Kidney epithelial cell (primary cell): Measurements from ENCODE around the gene CCDC154. TPM values are rescaled to one million over a fixed set of nuclear protein-coding genes. Genes with fewer than 3 reads are reported as not detected.

Source experiments
- DNase-seq: peaks from one replicate; pipeline ENCODE4 v3.0.0-alpha.2; 2010; ENCODE audit warnings: low read depth
- H3K27me3 ChIP-seq: 2 replicates; pipeline ENCODE4 v1.6.0; 2011; ENCODE audit warnings: low read length; ENCODE audit not compliant: control insufficient read depth, insufficient read depth
- H3K36me3 ChIP-seq: 2 replicates; pipeline ENCODE4 v1.5.1; 2011; ENCODE audit warnings: low read length; ENCODE audit not compliant: control insufficient read depth, insufficient read depth
- H3K4me3 ChIP-seq: 2 replicates; pipeline ENCODE4 v1.5.1; 2011; ENCODE audit warnings: low read depth, mild to moderate bottlenecking, control low read depth, low read length
- total RNA-seq: library from RNA; depleted of rRNA; stranded (reverse); fragments of >200 nt; gene quantifications from 2 replicates; pipeline ENCODE4 v1.2.3, GENCODE V29; 2015
- TF ChIP-seq, protein P1 (sequence below): IDR thresholded peaks from 2 replicates; pipeline ENCODE4 v1.5.1; 2011; ENCODE audit warnings: mild to moderate bottlenecking, moderate library complexity, low read length, control low read depth, inconsistent platforms; ENCODE audit not compliant: insufficient read depth, poor library complexity, severe bottlenecking

CCDC154 gene
- total RNA-seq, 1 donor from 2014 or later = 0.08 TPM

DNA sequence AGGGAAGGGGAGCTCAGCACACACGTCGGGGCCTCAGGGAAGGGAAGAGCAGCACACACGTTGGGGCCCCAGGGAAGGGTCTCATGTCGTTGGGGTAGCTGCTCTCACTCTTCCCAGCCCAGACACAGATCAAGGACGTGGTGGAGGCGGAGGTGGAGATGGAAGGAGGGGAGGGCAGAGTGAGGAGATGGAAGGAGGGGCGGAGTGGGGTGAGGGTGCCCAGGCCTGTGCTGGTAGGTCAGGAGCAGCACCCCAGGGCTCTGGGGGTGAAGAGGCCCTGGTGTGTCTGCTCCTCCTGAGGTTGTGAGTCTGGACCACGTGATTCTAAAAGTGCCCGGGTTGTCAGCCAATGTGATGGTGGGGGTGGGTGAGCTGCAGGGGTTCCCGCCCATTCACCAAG lies 15.6 kb upstream of the CCDC154 start:
- DNase-seq = no peak
- H3K36me3 ChIP-seq = no peaks in the 10 kb centered on the region
- no peak overlapping the region for H3K4me3 ChIP-seq
- H3K27me3 ChIP-seq = no peaks in the 10 kb centered on the region
- TF ChIP-seq, protein P1, sequence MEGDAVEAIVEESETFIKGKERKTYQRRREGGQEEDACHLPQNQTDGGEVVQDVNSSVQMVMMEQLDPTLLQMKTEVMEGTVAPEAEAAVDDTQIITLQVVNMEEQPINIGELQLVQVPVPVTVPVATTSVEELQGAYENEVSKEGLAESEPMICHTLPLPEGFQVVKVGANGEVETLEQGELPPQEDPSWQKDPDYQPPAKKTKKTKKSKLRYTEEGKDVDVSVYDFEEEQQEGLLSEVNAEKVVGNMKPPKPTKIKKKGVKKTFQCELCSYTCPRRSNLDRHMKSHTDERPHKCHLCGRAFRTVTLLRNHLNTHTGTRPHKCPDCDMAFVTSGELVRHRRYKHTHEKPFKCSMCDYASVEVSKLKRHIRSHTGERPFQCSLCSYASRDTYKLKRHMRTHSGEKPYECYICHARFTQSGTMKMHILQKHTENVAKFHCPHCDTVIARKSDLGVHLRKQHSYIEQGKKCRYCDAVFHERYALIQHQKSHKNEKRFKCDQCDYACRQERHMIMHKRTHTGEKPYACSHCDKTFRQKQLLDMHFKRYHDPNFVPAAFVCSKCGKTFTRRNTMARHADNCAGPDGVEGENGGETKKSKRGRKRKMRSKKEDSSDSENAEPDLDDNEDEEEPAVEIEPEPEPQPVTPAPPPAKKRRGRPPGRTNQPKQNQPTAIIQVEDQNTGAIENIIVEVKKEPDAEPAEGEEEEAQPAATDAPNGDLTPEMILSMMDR = no peak

DNA sequence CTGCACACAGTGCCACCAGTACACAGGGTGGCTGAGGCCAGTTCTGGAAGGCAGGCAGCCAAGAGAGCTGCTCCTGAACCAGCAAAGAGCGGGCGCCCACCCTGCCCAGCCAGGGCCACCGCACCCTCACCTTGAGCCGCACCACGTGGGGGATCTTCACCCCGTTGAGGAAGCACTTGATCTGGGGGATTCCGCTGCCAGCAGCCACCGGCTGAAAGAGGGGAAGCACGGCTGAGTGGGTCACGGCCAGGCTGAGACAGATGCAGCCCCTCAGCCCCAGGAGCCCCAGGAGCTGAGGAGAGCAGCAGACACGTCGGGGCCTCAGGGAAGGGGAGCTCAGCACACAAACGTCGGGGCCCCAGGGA lies 14.6 kb upstream of the CCDC154 start:
- H3K27me3 ChIP-seq = no peaks in the 10 kb centered on the region
- TF ChIP-seq, protein P1 = no peak
- DNase-seq = no peak
- H3K4me3 ChIP-seq = no peak overlapping the region
- H3K36me3 ChIP-seq = no peaks in the 10 kb centered on the region

DNA sequence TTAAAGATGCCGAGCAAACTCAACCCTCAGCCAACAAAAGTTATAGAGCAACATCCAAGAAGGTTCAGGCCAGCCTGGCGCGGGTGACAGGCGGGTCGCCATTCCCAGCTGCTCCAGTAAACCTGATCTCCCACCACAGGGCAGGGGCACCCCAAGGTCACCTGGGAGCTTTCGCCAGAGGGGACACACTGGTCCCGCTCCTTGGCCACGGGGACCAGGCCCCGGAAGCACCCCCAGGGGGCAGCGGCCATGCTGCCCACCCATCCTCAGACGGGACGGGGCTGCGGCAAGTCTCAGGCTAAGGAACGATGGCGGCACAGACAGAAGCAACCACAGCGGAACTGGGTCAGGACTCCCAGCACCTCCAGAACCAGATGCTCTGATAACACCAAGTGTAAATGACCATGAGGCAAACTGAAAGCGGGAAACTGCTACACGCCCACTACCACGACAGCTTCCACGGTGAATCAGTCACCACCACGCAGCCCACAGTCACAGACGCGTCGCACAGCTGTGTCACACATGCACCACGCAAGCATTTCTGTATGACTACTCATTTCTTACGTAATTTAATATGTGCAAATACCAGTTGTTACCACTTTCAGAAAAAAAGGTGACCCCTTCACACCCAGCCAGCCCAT lies 14.1 kb upstream of the CCDC154 start:
- TF ChIP-seq, protein P1 = no peak
- DNase-seq = no peak
- Histone ChIP-seq H3K4me3 (no peak overlapping the region), H3K27me3 (no peaks in the 10 kb centered on the region), H3K36me3 (no peaks in the 10 kb centered on the region)

DNA sequence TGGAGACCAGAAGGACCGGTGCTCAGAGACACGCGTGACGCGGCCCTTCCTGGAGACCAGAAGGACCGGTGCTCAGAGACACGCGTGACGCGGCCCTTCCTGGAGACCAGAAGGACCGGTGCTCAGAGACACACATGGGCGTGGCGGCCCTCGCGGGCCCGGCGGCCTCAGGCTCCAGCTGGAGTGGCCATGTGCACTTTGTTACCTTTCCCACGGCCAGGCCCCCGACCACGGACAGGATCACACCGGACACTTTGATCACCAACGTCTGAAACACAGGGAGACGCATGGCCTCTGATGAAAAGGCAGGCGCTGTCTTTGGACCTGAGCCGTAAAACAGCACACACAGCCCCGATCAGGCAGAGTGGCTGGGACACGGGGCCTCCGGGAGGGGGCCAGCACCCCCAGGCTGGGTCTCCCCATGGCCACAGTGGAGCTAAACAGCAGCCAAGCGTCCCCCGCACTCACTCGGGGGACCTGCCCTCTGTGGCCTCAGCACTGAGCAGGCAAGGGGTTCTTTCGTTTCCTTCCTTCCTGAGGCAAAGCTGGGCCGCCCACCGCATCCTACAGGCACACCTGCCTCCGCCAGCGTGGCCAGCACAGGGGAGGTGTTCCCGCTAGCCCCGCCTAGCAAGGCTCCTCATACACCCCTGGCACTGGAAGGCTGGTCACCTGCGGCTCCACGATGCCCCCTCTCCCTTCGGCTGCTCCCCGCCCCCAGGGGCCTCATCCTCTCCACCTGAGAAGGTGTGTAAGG lies 13.3 kb upstream of the CCDC154 start:
- TF ChIP-seq, protein P1 = no peak
- no peak overlapping the region for H3K4me3 ChIP-seq
- no peak for DNase-seq
- H3K27me3 ChIP-seq = no peaks in the 10 kb centered on the region
- peaks cover under 1% of the 10 kb centered on the region for H3K36me3 ChIP-seq

DNA sequence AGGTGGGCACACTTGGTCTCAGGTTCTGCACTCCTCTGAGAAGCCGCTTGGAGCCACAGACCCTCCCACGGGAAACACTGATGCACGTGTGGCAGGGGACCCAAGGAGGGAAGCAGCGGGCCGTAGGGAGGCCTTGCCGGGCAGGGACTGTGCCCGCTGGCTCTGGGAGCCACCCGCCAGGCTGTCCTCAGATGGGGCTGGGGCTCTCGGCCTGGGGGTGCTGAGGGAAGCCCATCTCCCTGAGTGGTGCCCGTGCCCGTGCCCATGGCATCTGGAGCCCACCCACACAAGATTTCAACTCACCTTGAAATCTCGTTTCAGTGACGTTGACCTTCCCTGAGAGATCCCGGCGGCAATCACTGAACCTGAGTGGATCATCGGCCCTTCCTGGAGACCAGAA lies 12.6 kb upstream of the CCDC154 start:
- no peak overlapping the region for H3K4me3 ChIP-seq
- TF ChIP-seq, protein P1 = no peak
- H3K27me3 ChIP-seq = no peaks in the 10 kb centered on the region
- H3K36me3 ChIP-seq = peaks cover 1% of the 10 kb centered on the region
- DNase-seq = no peak
